Measurements from ENCODE around the gene ZCCHC2. TPM values are rescaled to one million over a fixed set of nuclear protein-coding genes. Genes with fewer than 3 reads are reported as not detected.

ZCCHC2 gene
- total and polyA plus RNA-seq, 2 of the 8 experiments (the other 6 are each of a cell fraction or from before 2014, with no cell fraction given) = 13.5 to 18.6 TPM

DNA sequence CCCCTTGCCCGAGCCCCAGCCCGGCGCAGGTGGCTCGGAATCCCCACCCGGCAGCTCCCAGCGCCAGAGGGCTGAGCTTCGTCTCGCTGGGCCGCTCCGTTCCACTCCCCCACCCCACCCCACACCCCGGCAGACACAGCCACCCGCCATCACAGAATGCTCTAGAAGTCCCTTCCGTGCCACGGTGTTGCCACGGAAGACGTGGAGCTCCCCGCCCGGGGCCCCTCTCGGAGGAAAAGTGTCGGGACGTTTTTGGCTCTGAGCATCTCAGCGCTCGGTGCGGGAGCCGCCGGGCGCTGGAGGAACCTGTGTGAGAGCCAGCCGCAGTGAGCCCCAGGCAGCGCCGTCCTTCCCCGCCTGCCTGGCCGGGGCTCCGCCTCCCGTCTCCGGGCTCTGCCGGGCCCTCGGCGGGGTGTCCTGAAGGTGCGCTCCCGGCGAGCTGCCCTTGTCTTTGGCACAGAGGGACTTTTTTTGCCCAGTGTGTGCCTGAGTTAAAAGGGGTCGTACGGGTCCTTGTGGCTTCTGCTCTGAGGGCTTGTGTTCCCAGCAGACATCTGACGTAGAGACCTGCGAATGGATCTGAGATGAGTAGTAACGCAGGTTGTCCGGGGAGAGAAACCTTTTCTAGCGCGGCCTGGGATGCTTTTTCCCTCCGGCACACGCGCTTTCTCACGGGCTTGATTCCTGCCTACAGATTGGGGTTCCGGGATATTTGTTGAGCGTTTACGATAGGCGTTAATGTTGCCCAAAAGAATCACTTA is 1.8 kb downstream of the ZCCHC2 start:
- H4K20me1 ChIP-seq (replicated peaks in 1 of 2; ENCODE audit: control insufficient read depth in 1 of 2, insufficient read depth in 2 of 2, low read length in 2 of 2) = peaks cover 8 to 19% of the 10 kb centered on the region in 2 experiments
- CTCF ChIA-PET (ENCODE audit: partially characterized antibody) = no interaction called here
- H2BK120ac ChIP-seq (replicated peaks; ENCODE audit: low read depth, low read length) = no peak overlapping the region
- H4K91ac ChIP-seq (replicated peaks; ENCODE audit: insufficient read length, low read length) = no peak overlapping the region
- no peak overlapping the region for H3K23ac ChIP-seq (ENCODE audit: insufficient read length)
- H3K4me2 ChIP-seq (ENCODE audit: insufficient read depth in 1 of 2, low read depth in 2 of 2, low read length in 2 of 2) = peak overlapping the region; percentile 83 to 98
- WGBS, 2 experiments (ENCODE audit: extremely low coverage in 1 of 2, insufficient coverage in 1 of 2, insufficient read length in 1 of 2, insufficient replicate concordance in 2 of 2, low coverage in 1 of 2, low lambda C conversion rate in 2 of 2, missing lambda C conversion rate in 1 of 2) = 4% methylated on average over 33 of the region's 57 CpGs; no CpG with 5 or more reads in 1 of the 2 experiments
- H2BK12ac ChIP-seq (ENCODE audit: low read depth, low read length) = no peak overlapping the region
- no peak overlapping the region for H2BK15ac ChIP-seq (ENCODE audit: low read length)
- no peaks in the 10 kb centered on the region for H3K36me3 ChIP-seq (ENCODE audit: control insufficient read depth in 2 of 4, insufficient read depth in 4 of 4, low read length in 3 of 4)
- H3K9me3 ChIP-seq (ENCODE audit: insufficient read depth in 2 of 2, low read depth in 1 of 2, low read length in 1 of 2) = no peaks in the 10 kb centered on the region
- DNase-seq (ENCODE audit: low read depth in 1 of 2, low spot score in 2 of 2) (peak in 1 of 2 experiments; percentile 80), FAIRE-seq (no peak)
- peaks cover 0 to 29% (median 17%) of the 10 kb centered on the region in 4 experiments; a peak in 6 of 7 replicates for H3K27me3 ChIP-seq (replicated peaks in 1 of 4; ENCODE audit: control insufficient read depth in 3 of 4, extremely low read depth in 1 of 4, insufficient read depth in 3 of 4, low read length in 3 of 4)
- H4K8ac ChIP-seq (ENCODE audit: extremely low read depth, insufficient read depth, low read length) = peak overlapping the region; percentile 76; the same call in 1 of the 2 replicates
- H3K9ac ChIP-seq (replicated peaks in 1 of 4; ENCODE audit: extremely low read depth in 1 of 4, low read depth in 3 of 4, low read length in 3 of 4) = peak overlapping the region in 1 of 4 experiments; percentile 76; a peak in 1 of 7 replicates
- H2BK5ac ChIP-seq (ENCODE audit: low read depth, low read length) = no peak overlapping the region
- peaks cover 20% of the 10 kb centered on the region; the same call in 1 of the 2 replicates for H3K23me2 ChIP-seq (ENCODE audit: low read depth, low read length)
- H3K4ac ChIP-seq (replicated peaks; ENCODE audit: insufficient read length, low read depth, low read length) = no peak overlapping the region
- H3K14ac ChIP-seq (ENCODE audit: insufficient read length) = no peak overlapping the region
- no peak overlapping the region for H2AFZ ChIP-seq (ENCODE audit: low read length)
- peaks cover 0 to 11% (median 6%) of the 10 kb centered on the region in 4 experiments; a peak in 6 of 7 replicates for H3K4me1 ChIP-seq (replicated peaks in 1 of 4; ENCODE audit: control insufficient read depth in 3 of 4, insufficient read depth in 4 of 4, low read length in 3 of 4)
- H4K5ac ChIP-seq (ENCODE audit: insufficient read length, low read depth, low read length) = no peak overlapping the region
- POLR2A ChIA-PET (ENCODE audit: partially characterized antibody) = interaction anchor here (1.1 kb wide), 1 partner anchor 14 kb away, joined by 3 read pairs; no protein-coding TSS in a partner anchor
- peak overlapping the region; percentile 50 to 79 (median 65) for H3K4me3 ChIP-seq (ENCODE audit: extremely low read depth in 1 of 4, insufficient read depth in 2 of 4, low read depth in 3 of 4, low read length in 4 of 4)
- no peak overlapping the region for H2BK20ac ChIP-seq (ENCODE audit: low read length)
- peaks cover 0 to 16% of the 10 kb centered on the region in 2 experiments; a peak in 2 of 4 replicates for H3K79me2 ChIP-seq (ENCODE audit: control insufficient read depth in 1 of 2, insufficient read depth in 2 of 2, low read length in 2 of 2)
- H2AK5ac ChIP-seq (ENCODE audit: low read depth, low read length) = no peak overlapping the region
- H3K18ac ChIP-seq (ENCODE audit: extremely low read depth, low read length) = no peak overlapping the region
- no peaks in the 10 kb centered on the region for H3K79me1 ChIP-seq (ENCODE audit: low read depth, low read length)
- TF ChIP-seq EP300 (IDR thresholded peaks at IDR 0.05; ENCODE audit: borderline replicate concordance in 1 of 2, low read depth in 2 of 2, low read length in 2 of 2) (no peak), RNF2 (IDR thresholded peaks at IDR 0.05; ENCODE audit: borderline replicate concordance, low read depth, low read length, missing control alignments, poor library complexity, severe bottlenecking) (peak; percentile 14), SIN3A (conservative IDR thresholded peaks at IDR 0.05 in 1 of 2, IDR thresholded peaks at IDR 0.05 in 1 of 2; ENCODE audit: low read depth in 1 of 2, low read length in 2 of 2) (0 out of 4 replicates have a peak, but pooled peaks of 1 of the 2 experiments have one; percentile 48), ASH2L (IDR thresholded peaks at IDR 0.05; ENCODE audit: low read length) (peak; percentile 41), SIRT6 (IDR thresholded peaks at IDR 0.05; ENCODE audit: low read length) (no peak), USF2 (IDR thresholded peaks at IDR 0.05; ENCODE audit: low read length) (no peak), SUZ12 (IDR thresholded peaks at IDR 0.05; ENCODE audit: low read length) (peak; percentile 48; the same call in 1 of the 2 replicates), CBX5 (IDR thresholded peaks at IDR 0.05; ENCODE audit: low read depth, low read length) (no peak), POU5F1 (IDR thresholded peaks at IDR 0.05; ENCODE audit: low read depth, low read length) (no peak)
- H3K56ac ChIP-seq (replicated peaks; ENCODE audit: insufficient read length, low read depth, low read length) = no peak overlapping the region
- no peak overlapping the region for H3K27ac ChIP-seq (ENCODE audit: low read depth, low read length)
